Astrocyte of the spinal cord (primary cell): Measurements from ENCODE around the gene AKT2.

ENCODE experiments used
- DNase-seq: peaks from one replicate; pipeline ENCODE4 v3.0.0; 2011; ENCODE audit warnings: low read depth, low spot score
- H3K4me3 ChIP-seq: 2 replicates; pipeline ENCODE4 v1.5.1; 2011; ENCODE audit warnings: low read depth, mild to moderate bottlenecking, low read length, moderate library complexity
- in situ Hi-C: cut with HindIII; loops from 2 replicates; pipeline ENCODE4 v1.10.0; 2017; ENCODE audit warnings: low sequenced_read_pairs
- TF ChIP-seq, protein P1 (sequence below): IDR thresholded peaks from 2 replicates; pipeline ENCODE4 v1.5.1; 2012; ENCODE audit warnings: low read depth, mild to moderate bottlenecking, low read length, inconsistent platforms

Gene AKT2

GRCh38 chr19:40232479-40232878 lies 52.7 kb downstream of the AKT2 start:
- in situ Hi-C loops, result no loop called here
- DNase-seq, result no peak
- TF ChIP-seq, protein P1, sequence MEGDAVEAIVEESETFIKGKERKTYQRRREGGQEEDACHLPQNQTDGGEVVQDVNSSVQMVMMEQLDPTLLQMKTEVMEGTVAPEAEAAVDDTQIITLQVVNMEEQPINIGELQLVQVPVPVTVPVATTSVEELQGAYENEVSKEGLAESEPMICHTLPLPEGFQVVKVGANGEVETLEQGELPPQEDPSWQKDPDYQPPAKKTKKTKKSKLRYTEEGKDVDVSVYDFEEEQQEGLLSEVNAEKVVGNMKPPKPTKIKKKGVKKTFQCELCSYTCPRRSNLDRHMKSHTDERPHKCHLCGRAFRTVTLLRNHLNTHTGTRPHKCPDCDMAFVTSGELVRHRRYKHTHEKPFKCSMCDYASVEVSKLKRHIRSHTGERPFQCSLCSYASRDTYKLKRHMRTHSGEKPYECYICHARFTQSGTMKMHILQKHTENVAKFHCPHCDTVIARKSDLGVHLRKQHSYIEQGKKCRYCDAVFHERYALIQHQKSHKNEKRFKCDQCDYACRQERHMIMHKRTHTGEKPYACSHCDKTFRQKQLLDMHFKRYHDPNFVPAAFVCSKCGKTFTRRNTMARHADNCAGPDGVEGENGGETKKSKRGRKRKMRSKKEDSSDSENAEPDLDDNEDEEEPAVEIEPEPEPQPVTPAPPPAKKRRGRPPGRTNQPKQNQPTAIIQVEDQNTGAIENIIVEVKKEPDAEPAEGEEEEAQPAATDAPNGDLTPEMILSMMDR, result no peak
- no peak overlapping the region for H3K4me3 ChIP-seq

DNA sequence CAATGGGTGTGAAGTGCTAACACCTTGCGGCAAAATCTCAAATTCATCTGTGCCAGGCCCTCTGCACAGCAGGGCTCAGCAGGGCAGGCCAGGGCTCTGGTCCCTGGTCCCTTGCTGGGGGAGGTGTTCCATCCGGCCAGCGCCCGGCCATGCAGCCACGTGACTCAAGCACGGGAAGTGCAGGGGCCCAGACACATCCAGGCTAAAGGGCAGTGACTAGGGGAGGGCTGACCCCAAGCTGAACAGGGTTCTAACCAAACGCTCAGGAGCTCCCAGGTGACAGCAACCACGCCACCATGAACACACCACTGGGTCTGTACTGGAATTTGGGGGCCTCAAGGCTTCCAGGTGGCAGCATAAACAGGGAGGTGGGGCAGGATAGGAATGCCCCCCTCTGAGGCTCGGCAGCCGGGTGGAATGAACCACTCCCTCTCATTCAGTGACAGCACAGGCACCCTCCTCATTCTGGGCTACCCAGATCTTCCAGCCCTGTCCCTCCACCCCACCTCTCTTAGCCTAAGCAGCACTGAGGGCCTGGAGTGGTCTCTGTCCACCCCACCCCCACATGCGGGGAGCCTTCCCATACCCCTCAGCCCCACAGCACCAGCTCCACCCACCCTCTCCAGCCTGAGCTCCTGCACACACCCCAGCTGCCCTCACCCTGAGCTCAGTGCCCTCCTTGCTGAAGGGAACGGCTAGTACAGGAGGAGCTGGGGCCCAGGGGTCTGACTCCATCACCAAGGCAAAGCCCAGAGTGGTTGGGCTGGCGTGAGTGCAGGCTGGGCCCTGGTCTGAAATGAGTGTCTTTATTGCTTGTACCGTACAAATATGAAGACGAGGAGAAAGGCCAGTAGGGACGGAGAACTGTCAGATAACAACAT lies 53.4 kb downstream of the AKT2 start:
- DNase-seq, result no peak
- in situ Hi-C loops, result no loop called here
- H3K4me3 ChIP-seq, result no peak overlapping the region
- TF ChIP-seq, protein P1, result no peak

DNA sequence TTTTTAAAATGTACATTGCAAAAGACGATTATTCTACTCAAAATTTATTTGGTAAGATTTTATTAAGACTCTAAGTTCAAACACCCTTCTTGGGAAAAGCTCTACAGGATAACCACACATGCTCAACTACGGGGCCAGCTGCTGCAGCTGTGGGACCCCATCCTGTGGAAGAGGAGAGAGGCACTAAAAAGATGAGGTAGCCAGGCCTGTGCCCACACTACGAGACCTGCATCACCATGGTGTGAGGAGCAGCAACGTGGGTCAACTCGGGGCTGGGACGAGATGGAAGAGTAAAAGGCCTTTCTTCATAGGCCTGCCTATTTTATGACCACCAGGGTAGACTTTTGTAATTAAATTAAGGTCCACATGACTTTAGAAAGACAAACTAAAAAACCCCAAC lies 54.1 kb downstream of the AKT2 start:
- in situ Hi-C loops, result no loop called here
- TF ChIP-seq, protein P1, result no peak
- no peak overlapping the region for H3K4me3 ChIP-seq
- DNase-seq, result no peak

- in situ Hi-C loops, result no loop called here
- TF ChIP-seq, protein P1, result no peak
- DNase-seq, result no peak
- H3K4me3 ChIP-seq, result no peak overlapping the region
These were observed 55.2 kb downstream of the AKT2 start for GRCh38 chr19:40229926-40230417.

DNA sequence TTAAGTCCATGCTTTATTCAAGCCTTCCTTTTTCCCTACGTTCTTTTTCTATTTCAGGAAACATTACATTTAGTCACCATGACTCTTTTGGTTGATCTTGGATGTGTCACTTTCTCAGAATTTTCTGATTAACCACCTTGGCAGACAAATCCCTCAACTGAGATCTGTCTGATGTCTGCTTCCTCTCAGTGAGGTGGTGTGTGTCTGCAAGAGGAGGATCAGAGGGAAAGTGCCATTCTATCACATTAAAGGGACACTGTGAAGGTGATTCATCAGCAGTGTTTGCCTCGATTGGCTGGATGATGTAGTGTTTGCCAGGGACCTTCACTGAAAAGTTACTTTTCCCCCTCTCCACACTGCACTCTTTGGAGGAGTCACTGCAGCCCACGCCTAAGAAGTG lies 55.7 kb downstream of the AKT2 start:
- DNase-seq, result peak; percentile 22
- H3K4me3 ChIP-seq, result no peak overlapping the region
- TF ChIP-seq, protein P1, result no peak
- in situ Hi-C loops, result no loop called here

- TF ChIP-seq, protein P1, result no peak
- DNase-seq, result no peak
- no peak overlapping the region for H3K4me3 ChIP-seq
- in situ Hi-C loops, result no loop called here
These were observed 56.3 kb downstream of the AKT2 start for GRCh38 chr19:40228863-40229262.
